GM10266 (cell line): Measurements from ENCODE around the gene TRIM26.
"Not testable (repeated sequence)": the region's sequence is repeated elsewhere in the genome, so short reads cannot be mapped to it uniquely, and the experiment has no call there.

ENCODE experiments used
- DNase-seq: peaks from one replicate; pipeline ENCODE4 v3.0.0; 2012; ENCODE audit errors: extremely low spot score
- CTCF ChIP-seq: IDR thresholded peaks from 2 replicates; pipeline ENCODE4 v1.5.1; 2012; ENCODE audit warnings: mild to moderate bottlenecking, low read depth; ENCODE audit not compliant: control insufficient read depth, insufficient read depth; ENCODE audit errors: missing control alignments

TRIM26 gene

GRCh38 chr6:30212865-30213666, at the start of gene TRIM26:
Gene TRIM26 (minus strand): TSS chr6:30213406. CDS start chr6:30199103, 14,303 bp downstream.
- no peak for TF ChIP-seq CTCF
- peak; percentile 98 for DNase-seq

GRCh38 chr6:30260036-30260504, 46.9 kb upstream of the TRIM26 start:
- TF ChIP-seq CTCF, result no peak
- DNase-seq, result peak; percentile 26

- peak; percentile 92 for DNase-seq
- TF ChIP-seq CTCF, result peak; percentile 59
These were observed 46.2 kb upstream of the TRIM26 start for GRCh38 chr6:30259140-30260035.

- no peak for DNase-seq
- TF ChIP-seq CTCF, result no peak
These were observed 45.0 kb upstream of the TRIM26 start for GRCh38 chr6:30258204-30258603.

GRCh38 chr6:30252417-30252816, 39.2 kb upstream of the TRIM26 start:
- DNase-seq, result not testable (repeated sequence)

- no peak for DNase-seq
- no peak for TF ChIP-seq CTCF
These were observed 31.4 kb upstream of the TRIM26 start for GRCh38 chr6:30244560-30244959.

- DNase-seq, result no peak
- peak; percentile 65 for TF ChIP-seq CTCF
These were observed 25.1 kb upstream of the TRIM26 start for GRCh38 chr6:30238178-30238795.
